SH-SY5Y (cell line): Measurements from ENCODE around the gene HECTD4.

Experiments
- GATA2 ChIP-seq: IDR thresholded peaks from 2 replicates; pipeline ENCODE4 v1.6.1; 2011; ENCODE audit warnings: mild to moderate bottlenecking, low read depth, low read length
- GATA3 ChIP-seq: IDR thresholded peaks from 2 replicates; pipeline ENCODE4 v1.6.1; 2011; ENCODE audit warnings: low read depth, mild to moderate bottlenecking, low read length, moderate library complexity

The HECTD4 gene

GRCh38 chr12:112182499-112182898 is 199.7 kb downstream of the HECTD4 start:
- no peak for TF ChIP-seq GATA2
- no peak for TF ChIP-seq GATA3

- TF ChIP-seq GATA3 (no peak), GATA2 (no peak)
Observed at GRCh38 chr12:112180422-112180821, 201.8 kb downstream of the HECTD4 start.

- TF ChIP-seq GATA2 (no peak), GATA3 (no peak)
Observed at GRCh38 chr12:112179916-112180315, 202.3 kb downstream of the HECTD4 start.

GRCh38 chr12:112179341-112179740 is 202.9 kb downstream of the HECTD4 start:
- TF ChIP-seq GATA3 (no peak), GATA2 (no peak)

- TF ChIP-seq GATA3 = no peak
- TF ChIP-seq GATA2 = no peak
Observed at GRCh38 chr12:112178796-112179195, 203.4 kb downstream of the HECTD4 start.

- TF ChIP-seq GATA2 (no peak), GATA3 (no peak)
Observed at GRCh38 chr12:112176321-112177010, 205.8 kb downstream of the HECTD4 start.

- TF ChIP-seq GATA3 (no peak), GATA2 (no peak)
Observed at GRCh38 chr12:112175361-112176155, 206.7 kb downstream of the HECTD4 start.

GRCh38 chr12:112172556-112173324 is 209.5 kb downstream of the HECTD4 start:
- TF ChIP-seq GATA2 (no peak), GATA3 (no peak)

- TF ChIP-seq GATA2 (no peak), GATA3 (no peak)
Observed at GRCh38 chr12:112170971-112171596, 211.1 kb downstream of the HECTD4 start.

GRCh38 chr12:112170376-112170775 is 211.9 kb downstream of the HECTD4 start:
- TF ChIP-seq GATA2 (no peak), GATA3 (no peak)

GRCh38 chr12:112169966-112170365 is 212.3 kb downstream of the HECTD4 start:
- TF ChIP-seq GATA3 (no peak), GATA2 (no peak)

GRCh38 chr12:112169161-112169872 is 212.9 kb downstream of the HECTD4 start:
- TF ChIP-seq GATA3 (no peak), GATA2 (no peak)

- TF ChIP-seq GATA3 (no peak), GATA2 (no peak)
Observed at GRCh38 chr12:112168561-112168971, 213.7 kb downstream of the HECTD4 start.
